Pancreas (tissue), 10 donors: ENCODE measurements around the gene MOB3A. TPM values are rescaled to one million over a fixed set of nuclear protein-coding genes. Genes with fewer than 3 reads are reported as not detected.
A peak's percentile ranks its signal among the peaks of the same experiment; 100 is the strongest.

Source experiments
- ATAC-seq, 4 donors: fragments of 200-7000 bp; cut with Tn5 transposase; one replicate each; pipeline versions ENCODE4 v1.8.0 to v1.9.1; 2020; ENCODE audit warnings: mild to moderate bottlenecking in 4 of 4, moderate library complexity in 4 of 4
- DNase-seq, 6 donors: peaks; one replicate each; pipeline ENCODE4 v3.0.0-alpha.2; 2020
- FAIRE-seq: peaks from 2 replicates; lab custom pipeline; 2012; peaks lifted over from hg19 to GRCh38; lab: Jason Lieb, UNC
- H3K27ac ChIP-seq, 4 donors: fragments of 200-600 bp; sonication (generic); 1 replicate in 3 of 4; 2 replicates in 1 of 4; pipeline versions ENCODE4 v1.5.0 to v1.8.0; 2020
- H3K27me3 ChIP-seq, 4 donors: fragments of 200-600 bp; one replicate each; pipeline ENCODE4 v1.8.0; 2021
- H3K36me3 ChIP-seq, 3 donors: fragments of 200-600 bp; sonication (generic) in 1 of 3; one replicate each; pipeline versions ENCODE4 v1.5.0 to v1.8.0; 2020 to 2021
- H3K4me1 ChIP-seq, 3 donors: fragments of 200-600 bp; one replicate each; pipeline ENCODE4 v1.8.0; 2021
- H3K4me3 ChIP-seq, 4 donors: fragments of 200-600 bp; sonication (generic) in 2 of 4; one replicate each; pipeline versions ENCODE4 v1.5.0 to v1.8.0; 2020 to 2021
- H3K9me3 ChIP-seq, 4 donors: fragments of 200-600 bp; one replicate each; pipeline ENCODE4 v1.8.0; 2021
- CTCF ChIP-seq, 4 donors: fragments of 200-600 bp; sonication (generic) in 3 of 4; IDR thresholded peaks; one replicate each; pipeline versions ENCODE4 v1.5.0 to v1.8.0; 2021; ENCODE audit warnings: antibody characterized with exemption in 4 of 4
- WGBS, 2 donors: extraction: QIAGEN DNeasy Blood & Tissue Kit; methylation state at CpG; one replicate each; pipeline ENCODE4 v1.1.7; 2013; 5-methylcytosine and 5-hydroxymethylcytosine counted together
- intact Hi-C, 3 donors: fragments of 100-400 bp; cut with DNase I; formaldehyde crosslinking; loops; one replicate each; pipeline versions ENCODE4 v1.11.1 to v1.14.2; 2022
- polyA plus RNA-seq, 2 donors: library from polyadenylated mRNA; stranded (reverse); fragments of 200-250 nt; gene quantifications; one replicate each; pipeline ENCODE4 v1.2.3, GENCODE V29; 2013
- total RNA-seq, 6 donors: library from RNA; stranded (reverse); fragmentation: NEBNext Ultra II Directional in 4 of 6; extraction: Animal tissue kit (Norgen Biotek cat#: 25700) in 4 of 6; gene quantifications; one replicate each; pipeline versions ENCODE4 v1.2.1 to v1.2.4, GENCODE V29; 2021 to 2023
- donor health status: healthy with polysubstance abuse.
- donor health status: DM: no; HTN: no; CAD: no; lungs with moderate emphysema.
- donor health status: DM: no; HTN: no; CAD: no.
- donor health status: control.
- donor health status: control.
- donor health status: Bipolar disorder and iron deficiency.
- donor health status: DM: yes; HTN: yes; CAD: no.
- donor health status: DM: no; HTN: no; CAD: no.
- donor health status: DM: no; HTN: no; CAD: no.
- donor health status: DM: yes; HTN: yes; CAD: no.

The MOB3A gene
- total and polyA plus RNA-seq, 8 donors = 9.2 to 26.0 (median 16.6) TPM

DNA sequence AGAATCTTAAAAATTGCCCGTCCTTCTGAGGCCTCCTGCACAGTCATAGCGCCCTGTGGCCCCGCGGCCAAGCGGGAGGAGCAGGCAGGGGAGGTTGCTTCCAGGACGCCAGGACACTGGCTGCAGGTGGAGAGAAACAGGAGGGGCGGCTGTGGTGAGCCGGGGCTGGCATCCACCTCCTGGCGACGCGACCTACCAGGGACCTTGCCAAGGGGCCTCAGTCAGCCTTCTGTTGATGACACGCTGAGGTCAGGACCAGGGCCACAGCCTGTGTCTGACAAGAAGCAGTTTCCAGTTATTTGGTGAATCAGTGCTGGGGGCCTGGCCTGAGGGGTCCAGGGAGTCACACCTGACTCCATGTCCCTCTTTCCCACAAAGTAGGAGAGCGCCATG, 31.7 kb downstream of the MOB3A start:
- DNase-seq = peak in 1 of 6 donors; percentile 14
- H3K9me3 ChIP-seq = no peaks in the 10 kb centered on the region
- no peak for ATAC-seq
- no peaks in the 10 kb centered on the region for H3K36me3 ChIP-seq
- no peak overlapping the region for H3K27ac ChIP-seq
- WGBS, 2 donors = 79 to 82% methylated on average over 13 of the region's 13 CpGs
- no peak overlapping the region for H3K4me3 ChIP-seq
- no peaks in the 10 kb centered on the region for H3K27me3 ChIP-seq
- peaks cover 19 to 21% (median 19%) of the 10 kb centered on the region in 3 donors for H3K4me1 ChIP-seq
- FAIRE-seq = no peak
- intact Hi-C loops = loop anchor here in 1 of 3 donors (10.0 kb wide), 1 partner anchor 130 kb away; no protein-coding TSS in a partner anchor
- no peak for TF ChIP-seq CTCF (IDR thresholded peaks at IDR 0.05)

DNA sequence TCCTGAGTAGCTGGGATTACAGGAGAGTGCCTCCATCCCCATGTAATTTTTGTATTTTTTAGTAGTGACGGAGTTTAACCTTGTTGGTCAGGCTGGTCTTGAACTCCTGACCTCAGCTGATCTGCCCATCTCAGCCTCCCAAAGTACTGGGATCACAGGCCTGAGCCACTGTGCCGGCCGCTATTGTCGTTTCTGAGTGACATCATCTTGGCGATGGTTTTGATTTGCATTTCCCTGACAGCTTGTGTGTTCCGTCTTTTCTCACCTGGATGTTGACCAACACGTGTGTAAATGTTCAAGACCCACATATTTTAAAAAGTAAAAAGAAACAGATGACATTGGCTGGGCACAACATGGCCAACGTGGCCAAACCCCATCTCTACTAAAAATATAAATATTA, 32.3 kb downstream of the MOB3A start:
- Histone ChIP-seq H3K4me3 (no peak overlapping the region), H3K4me1 (peaks cover 21 to 27% (median 25%) of the 10 kb centered on the region in 3 donors), H3K27me3 (no peaks in the 10 kb centered on the region), H3K27ac (no peak overlapping the region), H3K36me3 (no peaks in the 10 kb centered on the region), H3K9me3 (no peaks in the 10 kb centered on the region)
- FAIRE-seq (no peak), ATAC-seq (no peak), DNase-seq (no peak)
- no peak for TF ChIP-seq CTCF (IDR thresholded peaks at IDR 0.05)
- 83 to 87% methylated on average over 8 of the region's 8 CpGs for WGBS, 2 donors
- intact Hi-C loops = loop anchor here in 1 of 3 donors (10.0 kb wide), 1 partner anchor 129 kb away; no protein-coding TSS in a partner anchor

- 93 to 94% methylated on average over 9 of the region's 9 CpGs for WGBS, 2 donors
- H3K4me1 ChIP-seq = peaks cover 22 to 29% (median 27%) of the 10 kb centered on the region in 3 donors
- no peak for ATAC-seq
- no peak for FAIRE-seq
- no peak for TF ChIP-seq CTCF (IDR thresholded peaks at IDR 0.05)
- no peaks in the 10 kb centered on the region for H3K27me3 ChIP-seq
- no peak for DNase-seq
- H3K4me3 ChIP-seq = no peak overlapping the region
- no peak overlapping the region for H3K27ac ChIP-seq
- intact Hi-C loops = loop anchor here in 1 of 3 donors (10.0 kb wide), 1 partner anchor 128 kb away; no protein-coding TSS in a partner anchor
- no peaks in the 10 kb centered on the region for H3K9me3 ChIP-seq
- no peaks in the 10 kb centered on the region for H3K36me3 ChIP-seq
These were observed 33.4 kb downstream of the MOB3A start for GRCh38 chr19:2062770-2063169.

DNA sequence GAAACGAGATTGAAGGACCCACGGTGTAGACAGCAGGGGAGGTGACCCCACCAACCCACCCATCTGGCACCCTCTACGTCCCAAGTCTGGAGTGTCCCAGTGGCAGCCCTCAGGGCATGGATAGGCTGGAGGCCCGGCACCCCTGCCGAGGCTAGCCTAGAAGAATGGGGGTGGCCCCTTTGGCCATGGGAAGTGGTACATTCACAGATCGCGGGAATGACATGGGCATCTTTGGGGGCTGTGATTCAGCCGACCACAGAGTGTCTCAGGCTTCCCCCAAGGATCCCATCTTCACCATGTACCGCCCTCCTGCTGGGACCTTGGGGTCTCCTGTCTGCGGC, 33.8 kb downstream of the MOB3A start:
- no peaks in the 10 kb centered on the region for H3K9me3 ChIP-seq
- H3K27ac ChIP-seq = peak overlapping the region; percentile 99 to 100 (median 100)
- no peak for TF ChIP-seq CTCF (IDR thresholded peaks at IDR 0.05)
- DNase-seq (peak in 1 of 6 donors; percentile 23), FAIRE-seq (no peak), ATAC-seq (no peak)
- H3K27me3 ChIP-seq = no peaks in the 10 kb centered on the region
- H3K4me1 ChIP-seq = peaks cover 22 to 29% (median 27%) of the 10 kb centered on the region in 3 donors
- intact Hi-C loops = loop anchor here in 1 of 3 donors (10.0 kb wide), 1 partner anchor 128 kb away; no protein-coding TSS in a partner anchor
- 62 to 70% methylated on average over 10 of the region's 10 CpGs for WGBS, 2 donors
- H3K4me3 ChIP-seq = peak overlapping the region in 2 of 4 donors; percentile 61 to 79
- H3K36me3 ChIP-seq = no peaks in the 10 kb centered on the region
